SK-N-MC (cell line): ENCODE results near the gene HABP2.

ENCODE experiments used
- DNase-seq: peaks from one replicate; pipeline ENCODE4 v3.0.0-alpha.2; 2011; ENCODE audit warnings: low read depth, low spot score
- H3K27ac ChIP-seq: fragments of 200-600 bp; sonication (generic); 2 replicates; pipeline ENCODE4 v1.5.1; 2016; ENCODE audit warnings: mixed run types
- H3K36me3 ChIP-seq: fragments of 200-600 bp; sonication (generic); 2 replicates; pipeline ENCODE4 v1.6.1; 2017; ENCODE audit warnings: antibody characterized with exemption, low read length, mixed read lengths; ENCODE audit not compliant: insufficient read depth
- H3K4me3 ChIP-seq: fragments of 200-600 bp; sonication (generic); 2 replicates; pipeline ENCODE4 v1.5.1; 2016
- H3K9ac ChIP-seq: fragments of 200-600 bp; sonication (generic); 2 replicates; pipeline ENCODE4 v1.8.0; 2017; ENCODE audit warnings: mixed run types, mixed read lengths; ENCODE audit not compliant: insufficient read length
- H3K9me3 ChIP-seq: fragments of 200-600 bp; sonication (generic); 2 replicates; pipeline ENCODE4 v1.6.1; 2017; ENCODE audit warnings: low read depth, mild to moderate bottlenecking, antibody characterized with exemption, low read length, moderate library complexity, mixed read lengths
- EZH2 ChIP-seq: fragments of 200-600 bp; sonication (generic); IDR thresholded peaks from one replicate; pipeline ENCODE4 v1.6.1; 2017; ENCODE audit warnings: antibody characterized with exemption
- FOXP2 ChIP-seq: optimal IDR thresholded peaks from 2 replicates; pipeline ENCODE3; 2011; ENCODE audit warnings: mild to moderate bottlenecking, moderate library complexity; ENCODE audit not compliant: insufficient read depth; ENCODE audit errors: extremely low read length, control extremely low read depth
- POLR2AphosphoS5 ChIP-seq: IDR thresholded peaks from 2 replicates; pipeline ENCODE4 v1.6.1; 2012; ENCODE audit warnings: mild to moderate bottlenecking, low read depth, low read length, borderline replicate concordance

Gene HABP2

GRCh38 chr10:113592380-113592779 is 39.5 kb downstream of the HABP2 start:
- no peak overlapping the region for H3K27ac ChIP-seq
- DNase-seq = no peak
- H3K36me3 ChIP-seq = no peaks in the 10 kb centered on the region
- H3K4me3 ChIP-seq = no peak overlapping the region
- TF ChIP-seq EZH2 (no peak), FOXP2 (no peak), POLR2AphosphoS5 (no peak)
- H3K9ac ChIP-seq = no peak overlapping the region
- no peaks in the 10 kb centered on the region for H3K9me3 ChIP-seq

- H3K9me3 ChIP-seq = no peaks in the 10 kb centered on the region
- H3K27ac ChIP-seq = no peak overlapping the region
- TF ChIP-seq EZH2 = no peak
- no peak for TF ChIP-seq FOXP2
- TF ChIP-seq POLR2AphosphoS5 = no peak
- DNase-seq = no peak
- H3K4me3 ChIP-seq = no peak overlapping the region
- H3K36me3 ChIP-seq = no peaks in the 10 kb centered on the region
- H3K9ac ChIP-seq = no peak overlapping the region
Measured at GRCh38 chr10:113594652-113595051, 41.8 kb downstream of the HABP2 start.

- TF ChIP-seq EZH2 (no peak), FOXP2 (no peak), POLR2AphosphoS5 (no peak)
- H3K4me3 ChIP-seq = no peak overlapping the region
- H3K9ac ChIP-seq = no peak overlapping the region
- no peak for DNase-seq
- H3K9me3 ChIP-seq = no peaks in the 10 kb centered on the region
- H3K27ac ChIP-seq = no peak overlapping the region
- H3K36me3 ChIP-seq = no peaks in the 10 kb centered on the region
Measured at GRCh38 chr10:113600569-113600968, 47.7 kb downstream of the HABP2 start.

- TF ChIP-seq POLR2AphosphoS5 = no peak
- no peak for TF ChIP-seq EZH2
- TF ChIP-seq FOXP2 = no peak
- Histone ChIP-seq H3K9ac (no peak overlapping the region), H3K27ac (no peak overlapping the region), H3K9me3 (no peaks in the 10 kb centered on the region), H3K4me3 (no peak overlapping the region), H3K36me3 (no peaks in the 10 kb centered on the region)
- DNase-seq = no peak
Measured at GRCh38 chr10:113603057-113603777, 50.4 kb downstream of the HABP2 start.

GRCh38 chr10:113604572-113604971 is 51.7 kb downstream of the HABP2 start:
- no peak for DNase-seq
- H3K9ac ChIP-seq = no peak overlapping the region
- no peaks in the 10 kb centered on the region for H3K9me3 ChIP-seq
- H3K36me3 ChIP-seq = no peaks in the 10 kb centered on the region
- H3K4me3 ChIP-seq = no peak overlapping the region
- TF ChIP-seq FOXP2 (no peak), POLR2AphosphoS5 (no peak), EZH2 (no peak)
- no peak overlapping the region for H3K27ac ChIP-seq

- Histone ChIP-seq H3K4me3 (no peak overlapping the region), H3K36me3 (no peaks in the 10 kb centered on the region), H3K9ac (no peak overlapping the region), H3K9me3 (no peaks in the 10 kb centered on the region), H3K27ac (no peak overlapping the region)
- TF ChIP-seq EZH2 (no peak), POLR2AphosphoS5 (no peak), FOXP2 (no peak)
- no peak for DNase-seq
Measured at GRCh38 chr10:113605268-113605978, 52.6 kb downstream of the HABP2 start.

- no peaks in the 10 kb centered on the region for H3K36me3 ChIP-seq
- no peak for DNase-seq
- no peak overlapping the region for H3K9ac ChIP-seq
- no peaks in the 10 kb centered on the region for H3K9me3 ChIP-seq
- H3K27ac ChIP-seq = no peak overlapping the region
- H3K4me3 ChIP-seq = no peak overlapping the region
- TF ChIP-seq POLR2AphosphoS5 = no peak
- TF ChIP-seq FOXP2 = no peak
- no peak for TF ChIP-seq EZH2
Measured at GRCh38 chr10:113609704-113610108, 56.9 kb downstream of the HABP2 start.

GRCh38 chr10:113610631-113611601 is 58.1 kb downstream of the HABP2 start:
- TF ChIP-seq POLR2AphosphoS5 (no peak), EZH2 (no peak), FOXP2 (no peak)
- H3K9me3 ChIP-seq = no peaks in the 10 kb centered on the region
- no peak overlapping the region for H3K9ac ChIP-seq
- H3K36me3 ChIP-seq = no peaks in the 10 kb centered on the region
- no peak overlapping the region for H3K4me3 ChIP-seq
- DNase-seq = no peak
- H3K27ac ChIP-seq = no peak overlapping the region
